OCI-LY7 (cell line): Measurements from ENCODE around the gene GALNTL6.

Experiments
- CTCF ChIP-seq: fragments of 200-600 bp; sonication (generic); conservative IDR thresholded peaks from 2 replicates; pipeline ENCODE4 v1.5.1; 2014; ENCODE audit warnings: mild to moderate bottlenecking, antibody characterized with exemption, low read length, moderate library complexity, mixed read lengths
- EZH2phosphoT487 ChIP-seq: fragments of 200-600 bp; sonication (generic); IDR thresholded peaks from 2 replicates; pipeline ENCODE4 v1.6.1; 2018; ENCODE audit warnings: low read depth, borderline replicate concordance, mild to moderate bottlenecking, mixed run types, antibody characterized with exemption, low read length, moderate library complexity, mixed read lengths

- no peak for TF ChIP-seq CTCF
- TF ChIP-seq EZH2phosphoT487, result no peak
Observed at GRCh38 chr4:172998527-172999469, 1185.6 kb downstream of the GALNTL6 start.
